GM12878 (cell line): ENCODE data around the gene C1QTNF5. TPM values are rescaled to one million over a fixed set of nuclear protein-coding genes. Genes with fewer than 3 reads are reported as not detected.

ENCODE experiments used
- ATAC-seq: fragments of 200-7000 bp; cut with Tn5 transposase; 3 replicates; pipeline ENCODE4 v1.9.1; 2020; ENCODE audit warnings: mild to moderate bottlenecking, moderate library complexity
- BruUV-seq: library from RNA; stranded (reverse); fragments of 400-500 nt; replicated peaks from 2 replicates; lab custom pipeline; 2021; lab: Mats Ljungman, UMichigan
- CTCF ChIA-PET: fragments of 300-600 bp; sonication (Branson Sonifier 250); formaldehyde crosslinking; extraction: SDS; loops from one replicate; lab custom pipeline; 2021; ENCODE audit warnings: inconsistent platforms; lab: Yijun Ruan, JAX
- POLR2A ChIA-PET: fragments of 350-600 bp; formaldehyde crosslinking; extraction: SDS; loops from one replicate; lab custom pipeline; 2021; ENCODE audit warnings: inconsistent platforms; lab: Charles Lee
- RAD21 ChIA-PET: fragments of 300-600 bp; sonication (Branson Sonifier 250); formaldehyde crosslinking; loops from one replicate; lab custom pipeline; 2023; ENCODE audit warnings: antibody characterized with exemption; ENCODE audit not compliant: unreplicated experiment; lab: Charles Lee
- SMC1A ChIA-PET: fragments of 300-600 bp; sonication (Branson Sonifier 250); formaldehyde crosslinking; loops from one replicate; lab custom pipeline; 2023; ENCODE audit not compliant: unreplicated experiment, uncharacterized antibody; lab: Charles Lee
- DNase-seq: peaks from one replicate; pipeline ENCODE4 v3.0.0-alpha.2; 2011; ENCODE audit warnings: low read depth, low spot score
- FAIRE-seq: peaks from 3 replicates; lab custom pipeline; 2011; peaks lifted over from hg19 to GRCh38; lab: Jason Lieb, UNC
- H2AFZ ChIP-seq: 2 replicates; pipeline ENCODE4 v1.6.0; 2011; ENCODE audit warnings: low read depth, low read length, control low read depth; ENCODE audit not compliant: control insufficient read depth
- H3K27ac ChIP-seq: 2 replicates; pipeline ENCODE4 v1.5.1; 2011; ENCODE audit warnings: control low read depth; ENCODE audit not compliant: control insufficient read depth, insufficient read depth
- H3K27me3 ChIP-seq, 2 experiments: replicated peaks in 1 of 2; 2 replicates each; pipeline versions ENCODE4 v1.6.0 to v1.6.1; 2011; ENCODE audit warnings: low read length in 1 of 2; ENCODE audit not compliant: control insufficient read depth in 2 of 2, insufficient read depth in 2 of 2
- H3K36me3 ChIP-seq, 2 experiments: 2 replicates each; pipeline ENCODE4 v1.5.1; 2011; ENCODE audit warnings: low read length in 1 of 2; ENCODE audit not compliant: control insufficient read depth in 2 of 2, insufficient read depth in 2 of 2
- H3K4me1 ChIP-seq: 2 replicates; pipeline ENCODE4 v1.6.1; 2011; ENCODE audit warnings: mild to moderate bottlenecking, low read length, moderate library complexity, mixed read lengths; ENCODE audit not compliant: control insufficient read depth, insufficient read depth
- H3K4me2 ChIP-seq: 2 replicates; pipeline ENCODE4 v1.6.0; 2011; ENCODE audit warnings: control low read depth; ENCODE audit not compliant: control insufficient read depth, insufficient read depth
- H3K4me3 ChIP-seq: fragments of 200-600 bp; sonication (generic); 2 replicates; pipeline ENCODE4 v1.5.1; 2016
- H3K79me2 ChIP-seq: 2 replicates; pipeline ENCODE4 v1.6.0; 2011; ENCODE audit warnings: low read length; ENCODE audit not compliant: control insufficient read depth, insufficient read depth
- H3K9ac ChIP-seq: 2 replicates; pipeline ENCODE4 v1.8.0; 2011; ENCODE audit warnings: low read length, control low read depth, mixed read lengths; ENCODE audit not compliant: control insufficient read depth, insufficient read depth
- H3K9me3 ChIP-seq: replicated peaks from 3 replicates; pipeline ENCODE4 v1.5.1; 2011; ENCODE audit warnings: mild to moderate bottlenecking, low read length; ENCODE audit not compliant: control insufficient read depth, insufficient read depth
- H4K20me1 ChIP-seq: 2 replicates; pipeline ENCODE4 v1.6.0; 2011; ENCODE audit not compliant: control insufficient read depth, insufficient read depth
- BACH1 ChIP-seq: fragments of 450-650 bp; IDR thresholded peaks from 2 replicates; pipeline ENCODE4 v1.6.1; 2017; ENCODE audit warnings: mild to moderate bottlenecking, borderline replicate concordance
- BCL11A ChIP-seq: IDR thresholded peaks from 2 replicates; pipeline ENCODE4 v1.6.1; 2011; ENCODE audit warnings: low read depth, low read length
- CBX5 ChIP-seq: sonication (generic); IDR thresholded peaks from 2 replicates; pipeline ENCODE4 v1.6.1; 2016; ENCODE audit warnings: low read depth, moderate library complexity, mild to moderate bottlenecking, inconsistent platforms
- CHD4 ChIP-seq: fragments of 200-600 bp; sonication (generic); IDR thresholded peaks from 2 replicates; pipeline ENCODE4 v1.6.1; 2016; ENCODE audit warnings: mild to moderate bottlenecking
- FOXK2 ChIP-seq: fragments of 450-650 bp; IDR thresholded peaks from 2 replicates; pipeline ENCODE4 v1.6.1; 2017; ENCODE audit warnings: mild to moderate bottlenecking, moderate library complexity
- MEF2B ChIP-seq: fragments of 450-650 bp; IDR thresholded peaks from 2 replicates; pipeline ENCODE4 v1.6.1; 2018; ENCODE audit warnings: mild to moderate bottlenecking, moderate library complexity; ENCODE audit not compliant: partially characterized antibody, poor library complexity, severe bottlenecking
- SP1 ChIP-seq: IDR thresholded peaks from one replicate; pipeline ENCODE4 v1.6.1; 2011; ENCODE audit warnings: low read depth, low read length
- TCF3 ChIP-seq: IDR thresholded peaks from 2 replicates; pipeline ENCODE4 v1.6.1; 2012; ENCODE audit warnings: low read depth, mild to moderate bottlenecking, low read length, borderline replicate concordance; ENCODE audit not compliant: insufficient read depth
- WGBS: methylation state at CpG from one replicate; pipeline ENCODE4 v1.1.6; 2016; ENCODE audit warnings: low lambda C conversion rate; ENCODE audit not compliant: insufficient replicate concordance, insufficient coverage; ENCODE audit errors: missing lambda C conversion rate; 5-methylcytosine and 5-hydroxymethylcytosine counted together
- in situ Hi-C: fragments of 300-500 bp; cut with MboI; formaldehyde crosslinking; loops from 9 replicates; pipeline ENCODE4 v1.14.3; 2018; ENCODE audit warnings: mixed read lengths
- intact Hi-C: fragments of 100-400 bp; cut with micrococcal nuclease; formaldehyde crosslinking; loops from one replicate; pipeline ENCODE4 v1.14.2; 2022; ENCODE audit not compliant: unreplicated experiment
- polyA plus RNA-seq, 11 experiments: library from polyadenylated mRNA; depleted of rRNA in 4 of 11; unstranded in 6 of 11; stranded (reverse) in 5 of 11; fragments of >200 nt; fragmentation: Nextera tagmentation in 4 of 11; fragmentation: Illumina TruSeq in 1 of 11; extraction: Ambion mirVana in 4 of 11; extraction: Trizol in 1 of 11; gene quantifications; 1 replicate in 1 of 11; 2 replicates in 10 of 11; pipeline versions ENCODE4 v1.2.1 to v1.2.3, GENCODE V29; 2011 to 2016; ENCODE audit warnings: inconsistent platforms in 2 of 11, missing spikeins in 2 of 11, low read depth in 1 of 11
- total RNA-seq, 4 experiments: library from RNA; depleted of rRNA in 3 of 4; stranded (reverse); fragments of >200 nt in 3 of 4; fragmentation: Illumina TruSeq in 1 of 4; extraction: Trizol in 1 of 4; gene quantifications; 2 replicates each; pipeline versions ENCODE4 v1.2.1 to v1.2.3, GENCODE V29; 2013 to 2021
- TF ChIP-seq, protein P1 (sequence below): fragments of 450-650 bp; IDR thresholded peaks from 2 replicates; pipeline ENCODE4 v1.6.1; 2016; ENCODE audit warnings: mild to moderate bottlenecking
- TF ChIP-seq, protein P2 (sequence below): fragments of 450-650 bp; IDR thresholded peaks from 2 replicates; pipeline ENCODE4 v1.6.1; 2017; ENCODE audit warnings: mild to moderate bottlenecking

C1QTNF5 gene
- total and polyA plus RNA-seq, 10 of the 15 experiments (the other 5 are each of a cell fraction or from before 2014, with no cell fraction given), result not detected

DNA sequence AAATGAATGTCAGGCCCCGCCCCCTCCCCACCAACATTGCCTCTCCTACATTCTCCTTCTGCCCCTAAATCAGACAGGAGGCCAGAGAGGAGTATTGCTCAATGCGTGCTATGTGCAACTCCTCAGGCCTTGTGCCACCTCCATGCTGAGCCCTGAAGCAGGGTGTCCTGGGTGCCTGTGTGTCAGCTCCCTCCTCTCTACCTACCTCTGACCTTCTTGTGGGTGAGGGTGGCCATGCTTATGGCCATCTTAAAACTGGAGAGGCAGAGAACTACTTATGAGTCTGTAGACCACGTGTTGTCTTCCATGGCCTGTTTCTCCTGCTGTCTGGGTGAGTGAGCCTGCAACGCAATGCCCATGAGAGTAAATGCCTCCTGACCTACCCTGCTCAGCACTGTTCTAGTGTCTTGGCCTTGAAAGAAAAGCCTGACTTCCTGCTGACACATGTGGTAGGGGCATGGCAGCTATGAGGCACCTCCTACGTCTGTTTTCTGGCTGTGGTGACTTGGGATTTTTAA lies 34.3 kb downstream of the C1QTNF5 start:
- DNase-seq, result no peak
- FAIRE-seq, result no peak
- no peaks in the 10 kb centered on the region for H3K9me3 ChIP-seq
- no peaks in the 10 kb centered on the region for H3K27me3 ChIP-seq
- no peaks in the 10 kb centered on the region for H4K20me1 ChIP-seq
- CTCF ChIA-PET, result interaction anchor here (0.9 to 5.1 kb wide), 4 partner anchors 16 to 137 kb away, joined by 3 to 45 read pairs (median 4); no protein-coding TSS in a partner anchor
- no peaks in the 10 kb centered on the region for H3K4me1 ChIP-seq
- intact Hi-C loops, result no loop called here
- H3K36me3 ChIP-seq, result peaks cover 14% of the 10 kb centered on the region in 2 experiments; a peak in 3 of 4 replicates
- TF ChIP-seq, protein P1, sequence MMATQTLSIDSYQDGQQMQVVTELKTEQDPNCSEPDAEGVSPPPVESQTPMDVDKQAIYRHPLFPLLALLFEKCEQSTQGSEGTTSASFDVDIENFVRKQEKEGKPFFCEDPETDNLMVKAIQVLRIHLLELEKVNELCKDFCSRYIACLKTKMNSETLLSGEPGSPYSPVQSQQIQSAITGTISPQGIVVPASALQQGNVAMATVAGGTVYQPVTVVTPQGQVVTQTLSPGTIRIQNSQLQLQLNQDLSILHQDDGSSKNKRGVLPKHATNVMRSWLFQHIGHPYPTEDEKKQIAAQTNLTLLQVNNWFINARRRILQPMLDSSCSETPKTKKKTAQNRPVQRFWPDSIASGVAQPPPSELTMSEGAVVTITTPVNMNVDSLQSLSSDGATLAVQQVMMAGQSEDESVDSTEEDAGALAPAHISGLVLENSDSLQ, result no peak
- TF ChIP-seq MEF2B (no peak), FOXK2 (no peak), SP1 (no peak), BACH1 (no peak), CHD4 (no peak), CBX5 (no peak), BCL11A (no peak), TCF3 (no peak)
- TF ChIP-seq, protein P2, sequence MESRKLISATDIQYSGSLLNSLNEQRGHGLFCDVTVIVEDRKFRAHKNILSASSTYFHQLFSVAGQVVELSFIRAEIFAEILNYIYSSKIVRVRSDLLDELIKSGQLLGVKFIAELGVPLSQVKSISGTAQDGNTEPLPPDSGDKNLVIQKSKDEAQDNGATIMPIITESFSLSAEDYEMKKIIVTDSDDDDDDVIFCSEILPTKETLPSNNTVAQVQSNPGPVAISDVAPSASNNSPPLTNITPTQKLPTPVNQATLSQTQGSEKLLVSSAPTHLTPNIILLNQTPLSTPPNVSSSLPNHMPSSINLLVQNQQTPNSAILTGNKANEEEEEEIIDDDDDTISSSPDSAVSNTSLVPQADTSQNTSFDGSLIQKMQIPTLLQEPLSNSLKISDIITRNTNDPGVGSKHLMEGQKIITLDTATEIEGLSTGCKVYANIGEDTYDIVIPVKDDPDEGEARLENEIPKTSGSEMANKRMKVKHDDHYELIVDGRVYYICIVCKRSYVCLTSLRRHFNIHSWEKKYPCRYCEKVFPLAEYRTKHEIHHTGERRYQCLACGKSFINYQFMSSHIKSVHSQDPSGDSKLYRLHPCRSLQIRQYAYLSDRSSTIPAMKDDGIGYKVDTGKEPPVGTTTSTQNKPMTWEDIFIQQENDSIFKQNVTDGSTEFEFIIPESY, result no peak
- H3K4me2 ChIP-seq, result no peak overlapping the region
- 74% methylated on average over 5 of the region's 5 CpGs for WGBS
- SMC1A ChIA-PET, result interaction anchor here (0.6 kb wide), 1 partner anchor 8 kb away, joined by 3 read pairs; no protein-coding TSS in a partner anchor
- POLR2A ChIA-PET, result no interaction called here
- in situ Hi-C loops, result no loop called here
- no peak overlapping the region for H3K4me3 ChIP-seq
- H3K27ac ChIP-seq, result no peak overlapping the region
- no TSS peak for BruUV-seq
- H3K9ac ChIP-seq, result no peak overlapping the region
- ATAC-seq, result peak; percentile 28; the same call in 2 of the 3 replicates
- no peaks in the 10 kb centered on the region for H3K79me2 ChIP-seq
- RAD21 ChIA-PET, result interaction anchor here (1.4 kb wide), 1 partner anchor 32 kb away, joined by 4 read pairs; no protein-coding TSS in a partner anchor
- H2AFZ ChIP-seq, result no peak overlapping the region
